HepG2 (cell line): ENCODE measurements around the gene PNP. TPM values are rescaled to one million over a fixed set of nuclear protein-coding genes. Genes with fewer than 3 reads are reported as not detected.

ENCODE experiments used
- ATAC-seq: fragments of 200-7000 bp; cut with Tn5 transposase; 3 replicates; pipeline ENCODE4 v1.9.1; 2020; ENCODE audit warnings: mild to moderate bottlenecking, moderate library complexity
- BruUV-seq: library from RNA; stranded (reverse); fragments of 400-500 nt; replicated peaks from 2 replicates; lab custom pipeline; 2021; lab: Mats Ljungman, UMichigan
- CTCF ChIA-PET: fragments of 300-600 bp; formaldehyde crosslinking; extraction: SDS; loops from one replicate; lab custom pipeline; 2021; ENCODE audit warnings: low total read pairs, inconsistent platforms, low intra/inter-chr PET ratio; lab: Yijun Ruan, JAX
- POLR2A ChIA-PET: fragments of 350-600 bp; sonication (Branson Sonifier 250); formaldehyde crosslinking; loops from one replicate; lab custom pipeline; 2020; ENCODE audit warnings: antibody characterized with exemption, inconsistent platforms; lab: Yijun Ruan, JAX
- DNase-seq: peaks from one replicate; pipeline ENCODE4 v3.0.0-alpha.2; 2015; ENCODE audit warnings: low spot score
- FAIRE-seq: peaks from 3 replicates; lab custom pipeline; 2011; peaks lifted over from hg19 to GRCh38; lab: Jason Lieb, UNC
- H2AFZ ChIP-seq: one replicate; pipeline ENCODE4 v1.6.1; 2011; ENCODE audit warnings: low read length, inconsistent platforms
- H3K27ac ChIP-seq: fragments of 300-600 bp; 3 replicates; pipeline ENCODE4 v1.8.0; 2011; ENCODE audit warnings: mixed run types, mild to moderate bottlenecking, mixed read lengths, low read length, inconsistent platforms; ENCODE audit not compliant: insufficient read depth; ENCODE audit errors: extremely low read length
- H3K27me3 ChIP-seq, 2 experiments: fragments of 200-600 bp in 1 of 2; 2 replicates in 1 of 2; 3 replicates in 1 of 2; pipeline versions ENCODE4 v1.6.0 to v1.8.0; 2011; ENCODE audit warnings: low read length in 2 of 2, mild to moderate bottlenecking in 2 of 2, moderate library complexity in 2 of 2, inconsistent platforms in 1 of 2; ENCODE audit not compliant: insufficient read depth in 2 of 2, control insufficient read depth in 1 of 2
- H3K36me3 ChIP-seq, 2 experiments: fragments of 200-600 bp in 1 of 2; replicated peaks in 1 of 2; 2 replicates in 1 of 2; 3 replicates in 1 of 2; pipeline versions ENCODE4 v1.5.1 to v1.8.0; 2011; ENCODE audit warnings: low read length in 2 of 2, inconsistent platforms in 1 of 2; ENCODE audit not compliant: insufficient read depth in 2 of 2, control insufficient read depth in 1 of 2
- H3K4me1 ChIP-seq: 2 replicates; pipeline ENCODE4 v1.5.1; 2012; ENCODE audit warnings: low read length, inconsistent platforms; ENCODE audit not compliant: insufficient read depth
- H3K4me2 ChIP-seq: 2 replicates; pipeline ENCODE4 v1.6.0; 2011; ENCODE audit warnings: low read depth, low read length, inconsistent platforms
- H3K4me3 ChIP-seq, 3 experiments: fragments of 200-600 bp in 1 of 3; sonication (generic), shearing (Covaris generic) in 1 of 3; replicated peaks in 1 of 3; 2 replicates each; pipeline ENCODE4 v1.5.1; 2011 to 2016; ENCODE audit warnings: low read length in 3 of 3, inconsistent platforms in 2 of 3, low read depth in 2 of 3, mild to moderate bottlenecking in 2 of 3, control low read depth in 1 of 3, mixed read lengths in 1 of 3; ENCODE audit not compliant: insufficient read depth in 1 of 3
- H3K79me2 ChIP-seq: one replicate; pipeline ENCODE4 v1.6.1; 2011; ENCODE audit warnings: low read length, inconsistent platforms; ENCODE audit not compliant: insufficient read depth
- H3K9ac ChIP-seq: 2 replicates; pipeline ENCODE4 v1.6.0; 2011; ENCODE audit warnings: mild to moderate bottlenecking, low read depth, low read length, inconsistent platforms; ENCODE audit not compliant: insufficient read depth
- H3K9me3 ChIP-seq: 2 replicates; pipeline ENCODE4 v1.5.1; 2012; ENCODE audit warnings: mild to moderate bottlenecking, low read length
- H4K20me1 ChIP-seq: 2 replicates; pipeline ENCODE4 v1.6.0; 2011; ENCODE audit warnings: inconsistent platforms, mild to moderate bottlenecking, low read length, moderate library complexity; ENCODE audit not compliant: insufficient read depth
- SRF ChIP-seq: IDR thresholded peaks from 2 replicates; pipeline ENCODE4 v1.6.1; 2011; ENCODE audit warnings: mild to moderate bottlenecking, low read depth, low read length, moderate library complexity
- ZBTB2 ChIP-seq: sonication (generic); formaldehyde crosslinking; IDR thresholded peaks from 2 replicates; pipeline ENCODE4 v1.8.0; 2022; ENCODE audit warnings: low read depth, missing genetic modification reagents
- ZNF362 ChIP-seq: sonication (generic); formaldehyde crosslinking; IDR thresholded peaks from 2 replicates; pipeline ENCODE4 v1.4.0; 2020; ENCODE audit warnings: missing genetic modification reagents, mild to moderate bottlenecking, borderline replicate concordance
- ZNF816 ChIP-seq: sonication (generic); formaldehyde crosslinking; IDR thresholded peaks from 2 replicates; pipeline ENCODE4 v1.8.0; 2022; ENCODE audit warnings: missing genetic modification reagents, mild to moderate bottlenecking, borderline replicate concordance
- ZNF883 ChIP-seq: sonication (generic); formaldehyde crosslinking; IDR thresholded peaks from 2 replicates; pipeline ENCODE4 v1.5.1; 2020; ENCODE audit warnings: mild to moderate bottlenecking, missing genetic modification reagents; ENCODE audit errors: not compliant biosample characterization
- WGBS: methylation state at CpG from one replicate; pipeline ENCODE4 v1.1.6; 2017; ENCODE audit warnings: low lambda C conversion rate; 5-methylcytosine and 5-hydroxymethylcytosine counted together
- in situ Hi-C: cut with HindIII; loops from 2 replicates; pipeline ENCODE4 v1.10.0; 2017; ENCODE audit warnings: low pct_unique_long_range_greater_than_20kb; ENCODE audit not compliant: extremely low pct_ligation_motif_present
- intact Hi-C: fragments of 100-400 bp; cut with micrococcal nuclease; formaldehyde crosslinking; loops from one replicate; pipeline ENCODE4 v1.10.0; 2022; ENCODE audit not compliant: unreplicated experiment
- polyA plus RNA-seq, 8 experiments: library from polyadenylated mRNA; depleted of rRNA in 3 of 8; stranded (reverse) in 7 of 8; unstranded in 1 of 8; fragments of >200 nt; fragmentation: Illumina TruSeq in 4 of 8; extraction: Trizol in 4 of 8; gene quantifications; 2 replicates each; pipeline versions ENCODE4 v1.2.1 to v1.2.3, GENCODE V29; 2011 to 2016; ENCODE audit warnings: low read depth in 4 of 8, missing spikeins in 1 of 8, mixed read lengths in 1 of 8; ENCODE audit not compliant: insufficient read depth in 1 of 8
- total RNA-seq, 5 experiments: library from RNA; depleted of rRNA; stranded (reverse); fragments of >200 nt; fragmentation: Illumina TruSeq; extraction: Trizol; gene quantifications; 2 replicates each; pipeline ENCODE4 v1.2.3, GENCODE V29; 2016; ENCODE audit warnings: low read depth in 1 of 5

The PNP gene
- total and polyA plus RNA-seq, 2 of the 13 experiments (the other 11 are each of a cell fraction or from before 2014, with no cell fraction given) = 45.4 to 74.8 TPM

GRCh38 chr14:20485900-20486299, 16.7 kb downstream of the PNP start (continued):
- TF ChIP-seq ZBTB2 (CRISPR knock-in tag) = no peak
- no peak for TF ChIP-seq ZNF362
- TF ChIP-seq, all 625 proteins: peak for 0

- no TSS peak for BruUV-seq
- Histone ChIP-seq H3K4me2 (no peak overlapping the region), H3K9ac (no peak overlapping the region), H2AFZ (no peak overlapping the region), H3K27ac (no peak overlapping the region), H4K20me1 (no peaks in the 10 kb centered on the region), H3K27me3 (0 out of 5 replicates have a peak, but pooled peaks cover 0 to 6% of the 10 kb centered on the region in 2 experiments), H3K4me3 (no peak overlapping the region), H3K4me1 (peaks cover 33% of the 10 kb centered on the region), H3K9me3 (no peaks in the 10 kb centered on the region), H3K36me3 (no peaks in the 10 kb centered on the region)
- FAIRE-seq (no peak), DNase-seq (no peak)
- 56% methylated on average over 8 of the region's 8 CpGs for WGBS
- ChIA-PET CTCF (no interaction called here), POLR2A (no interaction called here)
- TF ChIP-seq ZNF883 (no peak), ZNF816 (CRISPR knock-in tag) (no peak), SRF (no peak)
- TF ChIP-seq, all 625 proteins: peak for 0
- no peaks in the 10 kb centered on the region for H3K79me2 ChIP-seq
- intact Hi-C loops = no loop called here
- in situ Hi-C loops = no loop called here
- no peak for ATAC-seq
Measured at GRCh38 chr14:20486684-20487395, 17.6 kb downstream of the PNP start.
